HAP-1 (cell line): ENCODE measurements around the gene NUDT8.
A peak's percentile ranks its signal among the peaks of the same experiment; 100 is the strongest.
"Not testable (repeated sequence)": the region's sequence is repeated elsewhere in the genome, so short reads cannot be mapped to it uniquely, and the experiment has no call there.

Source experiments
- DNase-seq, 2 experiments: peaks; one replicate each; pipeline ENCODE4 v3.0.0-alpha.2; 2016 to 2020; ENCODE audit warnings: low spot score in 2 of 2
- H3K27me3 ChIP-seq: fragments of 250-450 bp; sonication (Bioruptor Pico); 2 replicates; pipeline ENCODE4 v1.5.1; 2020; ENCODE audit warnings: low read depth, mild to moderate bottlenecking, moderate library complexity
- H3K36me3 ChIP-seq: fragments of 250-450 bp; sonication (Bioruptor Pico); replicated peaks from 2 replicates; pipeline ENCODE4 v1.5.1; 2020; ENCODE audit warnings: mild to moderate bottlenecking
- H3K4me1 ChIP-seq: fragments of 250-450 bp; sonication (Bioruptor Pico); 2 replicates; pipeline ENCODE4 v1.5.1; 2020; ENCODE audit warnings: mild to moderate bottlenecking
- H3K4me3 ChIP-seq: fragments of 250-450 bp; sonication (Bioruptor Pico); 2 replicates; pipeline ENCODE4 v1.5.1; 2020; ENCODE audit warnings: mild to moderate bottlenecking, moderate library complexity
- H3K9me3 ChIP-seq: fragments of 250-450 bp; sonication (Bioruptor Pico); 2 replicates; pipeline ENCODE4 v1.5.1; 2020; ENCODE audit warnings: mild to moderate bottlenecking, moderate library complexity
- in situ Hi-C: fragments of 300-500 bp; cut with MboI; formaldehyde crosslinking; loops from 3 replicates; pipeline ENCODE4 v1.14.3; 2020; ENCODE audit warnings: low sequenced_read_pairs, inconsistent platforms, mixed read lengths

Gene NUDT8

DNA sequence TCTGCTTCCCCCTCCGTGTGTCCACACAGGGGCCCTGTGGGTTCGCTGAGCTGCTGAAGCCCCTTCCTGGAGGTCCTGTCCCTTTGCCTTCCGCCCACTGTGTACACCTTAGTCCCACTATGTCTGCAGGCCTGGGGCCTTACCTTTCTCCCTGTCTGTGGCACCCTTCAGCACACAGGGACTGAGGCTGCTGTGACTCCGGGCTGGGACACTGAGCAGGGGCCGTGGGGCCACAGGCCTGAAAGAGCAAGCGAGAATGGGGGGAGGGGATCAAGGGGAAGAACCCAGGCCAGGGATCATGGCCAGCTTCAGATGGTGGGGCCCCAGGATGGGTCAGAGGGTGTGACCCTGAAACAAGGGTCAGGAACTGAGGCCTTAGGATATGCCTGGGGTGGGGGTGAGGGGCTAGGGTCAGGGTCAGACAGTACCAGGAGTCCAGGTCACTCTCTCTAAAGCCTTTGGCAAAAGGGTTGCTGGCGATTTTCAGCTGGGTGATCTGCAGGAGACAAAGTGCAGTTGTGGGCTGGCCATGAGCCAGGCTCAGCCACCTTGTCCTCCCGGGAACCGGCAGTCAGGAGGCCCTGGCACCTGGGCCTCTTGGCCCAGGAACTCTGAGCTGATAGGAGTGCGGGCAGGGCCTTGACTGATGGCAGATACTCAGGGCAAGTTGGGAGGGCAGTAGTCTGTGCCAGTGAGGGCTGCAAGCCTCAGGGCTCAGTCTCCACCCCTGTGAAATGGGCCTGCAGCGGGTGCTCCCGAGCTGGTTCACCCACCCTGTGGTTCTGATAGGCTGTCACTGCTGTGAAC, 2.6 kb upstream of the NUDT8 start:
- Histone ChIP-seq H3K36me3 (0 out of 2 replicates have a peak, but pooled peaks cover 5% of the 10 kb centered on the region), H3K27me3 (no peaks in the 10 kb centered on the region), H3K4me3 (no peak overlapping the region), H3K9me3 (no peaks in the 10 kb centered on the region), H3K4me1 (peaks cover 14% of the 10 kb centered on the region)
- no peak for DNase-seq
- in situ Hi-C loops = loop anchor here (10.0 kb wide), 1 partner anchor 162 kb away; no protein-coding TSS in a partner anchor

DNA sequence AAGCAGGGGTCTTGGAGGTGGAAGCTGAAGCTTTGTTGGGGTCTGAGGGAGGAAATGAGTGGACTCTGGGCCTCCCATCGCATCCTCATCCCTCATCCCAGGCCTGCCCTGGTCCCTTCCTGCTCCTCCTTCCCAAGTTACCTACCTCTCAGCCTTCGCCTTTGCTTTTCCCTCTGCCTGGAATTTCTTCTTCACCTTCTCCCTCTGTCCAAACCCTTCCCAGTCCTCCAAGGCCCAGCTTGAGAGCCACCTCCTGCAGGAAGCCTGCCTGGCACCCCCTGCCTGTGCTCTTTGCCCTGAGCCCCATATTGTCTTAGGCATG, 2.1 kb upstream of the NUDT8 start:
- Histone ChIP-seq H3K27me3 (no peaks in the 10 kb centered on the region), H3K4me1 (peaks cover 14% of the 10 kb centered on the region), H3K9me3 (no peaks in the 10 kb centered on the region), H3K4me3 (no peak overlapping the region), H3K36me3 (0 out of 2 replicates have a peak, but pooled peaks cover 5% of the 10 kb centered on the region)
- in situ Hi-C loops = loop anchor here (10.0 kb wide), 1 partner anchor 163 kb away; no protein-coding TSS in a partner anchor
- DNase-seq = no peak

DNA sequence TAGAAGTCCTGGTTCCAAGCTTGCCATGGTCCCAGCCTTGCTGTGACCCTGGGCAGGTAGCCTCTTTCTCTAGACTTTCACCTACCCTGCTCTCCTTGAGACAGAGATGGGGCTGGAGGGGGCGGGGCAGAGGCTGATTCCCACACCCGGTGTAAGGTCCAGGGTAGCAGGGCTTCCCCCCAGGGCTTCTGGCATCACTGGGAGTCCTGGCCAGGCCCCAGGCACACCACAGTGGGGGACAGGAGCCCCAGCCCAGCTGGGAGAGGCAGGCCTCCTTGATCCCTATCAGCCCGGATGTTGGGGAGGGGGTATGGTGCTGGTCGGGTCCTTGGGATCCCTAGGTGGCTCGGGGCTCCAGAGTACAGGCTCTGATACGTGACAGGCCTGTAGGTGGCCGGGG, 1.7 kb upstream of the NUDT8 start:
- Histone ChIP-seq H3K4me1 (peaks cover 14% of the 10 kb centered on the region), H3K27me3 (no peaks in the 10 kb centered on the region), H3K9me3 (no peaks in the 10 kb centered on the region), H3K4me3 (no peak overlapping the region), H3K36me3 (0 out of 2 replicates have a peak, but pooled peaks cover 5% of the 10 kb centered on the region)
- in situ Hi-C loops = loop anchor here (10.0 kb wide), 1 partner anchor 163 kb away; no protein-coding TSS in a partner anchor
- no peak for DNase-seq

DNA sequence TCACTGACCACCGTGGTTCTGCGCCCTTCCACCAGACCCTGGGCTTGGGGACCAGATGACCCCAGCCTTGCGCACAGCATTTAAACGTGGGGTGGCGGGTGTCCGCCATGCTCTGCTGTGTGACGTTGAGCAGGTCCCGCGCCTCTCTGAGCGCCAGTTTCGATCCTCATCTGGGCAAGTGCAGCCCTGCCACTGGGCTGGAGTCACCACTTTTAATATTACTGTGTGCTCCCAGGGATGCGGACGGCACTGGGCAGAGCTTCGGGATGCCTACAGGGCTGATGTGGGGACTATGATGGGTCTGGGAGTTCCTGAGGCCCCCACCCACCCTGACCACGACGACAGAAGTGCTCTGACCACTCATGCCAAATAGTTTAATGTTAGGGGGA, 1.2 kb upstream of the NUDT8 start:
- in situ Hi-C loops = loop anchor here (10.0 kb wide), 1 partner anchor 164 kb away; no protein-coding TSS in a partner anchor
- peak overlapping the region; percentile 72 for H3K4me3 ChIP-seq

DNA sequence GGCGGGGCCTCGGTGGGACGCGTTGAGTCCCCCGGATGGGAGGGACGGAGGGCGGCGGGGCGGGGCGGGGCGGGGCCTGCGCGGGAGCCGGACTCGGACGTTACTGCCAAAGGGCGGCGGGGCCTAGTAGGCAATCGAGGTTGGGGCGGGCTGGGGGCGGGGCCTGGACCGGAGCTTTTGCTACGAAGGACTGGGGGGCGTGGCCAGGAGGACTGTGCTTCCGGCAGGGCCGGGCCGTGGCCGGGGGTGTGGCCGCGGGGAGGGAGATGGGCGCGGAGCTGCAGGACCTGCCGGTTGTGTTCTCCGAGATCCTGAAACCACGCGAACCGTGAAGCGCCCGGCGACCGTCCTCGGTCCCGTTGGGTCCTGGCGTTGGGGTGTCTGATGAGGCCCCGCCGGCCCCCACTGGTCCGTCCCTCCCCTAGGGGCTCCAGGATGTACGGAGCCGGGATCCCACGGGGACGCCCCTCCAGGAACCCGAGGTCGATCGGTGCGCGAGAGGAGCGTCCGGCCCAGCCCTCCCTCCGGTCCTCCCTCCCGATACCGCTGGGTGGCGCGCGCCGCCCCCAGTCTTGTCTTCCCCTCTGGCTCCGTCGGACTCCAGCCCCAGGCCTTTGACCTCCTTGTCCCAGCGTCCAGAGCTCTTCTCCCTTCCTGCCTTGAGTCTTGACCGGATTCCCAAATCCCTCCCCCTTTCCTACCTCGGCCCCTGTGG, 648 bp upstream of the NUDT8 start:
- H3K4me1 ChIP-seq = peaks cover 14% of the 10 kb centered on the region
- no peaks in the 10 kb centered on the region for H3K9me3 ChIP-seq
- no peaks in the 10 kb centered on the region for H3K27me3 ChIP-seq
- DNase-seq = peak; percentile 98 to 100
- in situ Hi-C loops = loop anchor here (10.0 kb wide), 1 partner anchor 164 kb away; no protein-coding TSS in a partner anchor
- H3K4me3 ChIP-seq = peak overlapping the region; percentile 72
- H3K36me3 ChIP-seq = 0 out of 2 replicates have a peak, but pooled peaks cover 5% of the 10 kb centered on the region

More for the DNA sequence above, 1.2 kb upstream of the NUDT8 start:
- H3K4me1 ChIP-seq = peaks cover 14% of the 10 kb centered on the region
- H3K9me3 ChIP-seq = no peaks in the 10 kb centered on the region
- no peaks in the 10 kb centered on the region for H3K27me3 ChIP-seq
- H3K36me3 ChIP-seq = 0 out of 2 replicates have a peak, but pooled peaks cover 5% of the 10 kb centered on the region
- DNase-seq = no peak

DNA sequence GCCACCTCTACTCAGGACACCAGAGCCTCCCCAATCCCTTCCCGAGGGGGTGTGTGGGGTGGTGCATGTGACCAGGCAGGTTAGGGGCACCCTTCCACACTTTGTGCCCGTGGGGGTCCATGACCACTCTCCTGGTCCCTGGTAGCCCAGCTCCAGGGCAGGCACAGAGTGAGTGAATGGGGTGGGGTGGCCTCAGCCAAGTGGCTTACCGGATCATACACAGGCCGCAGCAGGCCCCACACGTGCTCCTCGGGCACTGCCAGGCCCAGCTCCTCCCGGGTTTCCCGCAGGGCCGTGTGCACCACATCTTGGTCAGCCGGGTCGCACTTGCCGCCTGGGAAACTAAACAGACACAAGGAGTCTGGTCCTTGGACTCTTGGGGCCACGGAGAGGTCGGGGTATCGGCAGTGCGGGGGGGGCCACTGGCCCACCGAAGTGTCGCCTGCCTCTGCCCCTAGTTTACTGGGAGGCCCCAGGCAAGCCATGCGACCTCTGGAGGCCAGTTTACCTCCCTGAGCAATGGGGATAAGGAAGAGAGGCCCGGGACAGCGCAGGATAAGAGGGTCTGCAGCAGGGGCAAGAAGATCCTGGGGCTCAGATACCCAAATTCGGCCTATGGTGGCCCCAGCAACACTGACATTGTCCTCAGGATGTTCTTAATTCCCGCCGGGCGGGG, 889 bp downstream of the NUDT8 start:
- Histone ChIP-seq H3K4me3 (peak overlapping the region; percentile 37), H3K4me1 (peaks cover 14% of the 10 kb centered on the region), H3K9me3 (no peaks in the 10 kb centered on the region), H3K27me3 (no peaks in the 10 kb centered on the region), H3K36me3 (0 out of 2 replicates have a peak, but pooled peaks cover 5% of the 10 kb centered on the region)
- DNase-seq = no peak
- in situ Hi-C loops = no loop called here

DNA sequence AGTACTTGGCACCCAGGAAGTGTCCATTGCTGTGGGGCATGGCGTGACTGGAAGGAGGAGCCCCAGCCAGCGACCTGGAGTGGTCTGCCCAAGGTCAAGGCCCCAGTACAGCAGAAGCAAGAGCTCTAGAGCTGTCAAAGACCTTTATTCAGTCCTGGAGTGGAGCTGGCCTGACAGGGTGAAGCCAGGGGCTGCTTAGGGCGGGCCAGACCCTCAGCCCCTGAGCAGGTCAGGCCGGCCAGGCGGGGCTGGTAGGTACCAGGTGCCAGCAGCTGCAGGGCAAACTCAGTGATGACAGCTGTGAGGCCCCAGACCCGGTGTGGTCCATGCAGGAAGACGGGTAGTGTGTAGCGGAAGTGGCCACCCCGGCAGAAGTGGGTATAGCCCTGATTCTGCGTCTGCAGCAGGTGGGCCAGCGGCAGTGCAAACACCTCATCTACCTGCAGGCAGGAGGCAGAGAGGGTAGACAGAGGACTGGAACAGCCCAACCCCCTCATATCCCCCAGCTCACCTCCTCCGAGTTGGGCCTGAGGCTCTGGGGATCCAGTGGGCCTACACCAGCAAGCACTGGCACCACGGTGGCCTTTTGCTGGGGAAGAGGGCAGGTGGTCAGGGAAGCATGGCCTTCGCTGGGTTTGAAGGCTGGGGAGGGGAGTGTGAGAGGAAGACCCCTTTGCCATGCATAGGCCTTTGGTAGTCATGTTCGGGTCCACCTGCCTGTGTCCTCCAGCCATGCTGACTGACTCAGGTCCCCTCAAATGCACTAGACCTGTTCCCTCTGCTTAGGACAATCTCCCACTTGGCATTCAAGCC, 1.7 kb downstream of the NUDT8 start:
- H3K4me1 ChIP-seq = peaks cover 14% of the 10 kb centered on the region
- in situ Hi-C loops = no loop called here
- no peaks in the 10 kb centered on the region for H3K27me3 ChIP-seq
- H3K36me3 ChIP-seq = 0 out of 2 replicates have a peak, but pooled peaks cover 5% of the 10 kb centered on the region
- DNase-seq = no peak
- no peak overlapping the region; the same call in 1 of the 2 replicates for H3K4me3 ChIP-seq
- H3K9me3 ChIP-seq = no peaks in the 10 kb centered on the region

DNA sequence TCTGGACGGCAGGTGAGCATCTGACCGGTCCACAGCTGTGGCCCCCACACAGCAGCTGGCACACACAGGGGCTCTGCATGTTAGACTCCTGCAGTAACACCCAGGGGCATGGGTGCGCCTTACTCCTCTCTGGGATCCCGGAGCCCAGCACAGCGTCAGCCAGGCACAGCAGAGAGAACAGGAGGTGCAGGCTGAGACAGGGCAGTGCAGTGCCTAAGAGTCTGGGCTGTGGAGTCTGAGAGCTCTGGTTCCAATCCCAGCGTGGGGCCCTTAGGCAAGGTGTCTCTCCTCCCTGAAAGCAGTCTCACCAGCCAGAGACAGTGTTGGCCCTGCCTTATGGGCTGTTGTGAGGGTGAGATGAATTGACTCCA, 2.3 kb downstream of the NUDT8 start:
- no peak for DNase-seq
- H3K9me3 ChIP-seq = no peaks in the 10 kb centered on the region
- peaks cover 15% of the 10 kb centered on the region for H3K4me1 ChIP-seq
- 0 out of 2 replicates have a peak, but pooled peaks cover 5% of the 10 kb centered on the region for H3K36me3 ChIP-seq
- H3K27me3 ChIP-seq = no peaks in the 10 kb centered on the region
- H3K4me3 ChIP-seq = no peak overlapping the region
- in situ Hi-C loops = no loop called here

DNA sequence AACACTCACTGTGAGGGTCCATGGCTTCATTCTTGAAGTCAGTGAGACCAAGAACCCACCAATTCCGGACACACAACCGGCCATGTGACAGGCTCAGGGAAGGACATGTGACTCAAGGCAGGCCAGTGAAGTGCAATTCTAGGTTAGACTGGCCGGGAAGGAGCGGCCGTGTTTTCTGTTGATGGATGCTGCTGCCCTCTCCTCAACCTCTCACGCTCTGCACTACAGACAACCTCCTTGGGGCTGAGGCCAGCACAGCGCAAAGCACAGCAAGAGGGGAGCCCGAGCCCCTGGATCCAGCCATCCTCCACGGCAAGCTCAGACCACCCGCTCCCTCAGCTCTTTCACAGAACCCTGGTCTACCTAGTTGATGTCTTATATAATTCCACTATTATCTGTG, 2.8 kb downstream of the NUDT8 start:
- H3K9me3 ChIP-seq = 0 out of 2 replicates have a peak, but pooled peaks cover 3% of the 10 kb centered on the region
- DNase-seq = no peak
- no peaks in the 10 kb centered on the region for H3K27me3 ChIP-seq
- H3K4me1 ChIP-seq = peaks cover 19% of the 10 kb centered on the region
- no peak overlapping the region for H3K4me3 ChIP-seq
- 0 out of 2 replicates have a peak, but pooled peaks cover 5% of the 10 kb centered on the region for H3K36me3 ChIP-seq
- in situ Hi-C loops = no loop called here

DNA sequence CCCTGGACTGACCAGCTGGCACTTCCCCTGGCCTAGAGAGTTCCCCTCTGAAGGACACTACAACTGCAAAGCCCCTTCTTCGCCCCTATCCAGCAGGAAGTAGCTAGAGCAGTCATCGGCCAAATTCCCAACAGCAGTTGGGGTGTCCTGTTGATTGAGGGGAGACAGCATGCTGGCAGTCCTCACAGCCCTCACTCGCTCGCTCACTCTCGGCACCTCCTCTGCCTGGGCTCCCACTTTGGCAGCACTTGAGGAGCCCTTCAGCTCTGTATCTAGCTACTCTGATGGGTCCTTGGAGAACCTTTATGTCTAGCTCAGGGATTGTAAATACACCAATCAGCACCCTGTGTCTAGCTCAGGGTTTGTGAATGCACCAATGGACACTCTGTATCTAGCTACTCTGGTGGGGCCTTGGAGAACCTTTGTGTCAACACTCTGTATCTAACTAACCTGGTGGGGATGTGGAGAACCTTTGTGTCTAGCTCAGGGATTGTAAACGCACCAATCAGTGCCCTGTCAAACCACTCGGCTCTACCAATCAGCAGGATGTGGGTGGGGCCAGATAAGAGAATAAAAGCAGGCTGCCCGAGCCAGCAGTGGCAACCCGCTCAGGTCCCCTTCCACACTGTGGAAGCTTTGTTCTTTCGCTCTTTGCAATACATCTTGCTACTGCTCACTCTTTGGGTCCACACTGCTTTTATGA, 3.5 kb downstream of the NUDT8 start:
- in situ Hi-C loops, H3K36me3 ChIP-seq, H3K9me3 ChIP-seq, H3K27me3 ChIP-seq, H3K4me3 ChIP-seq, DNase-seq: not testable (repeated sequence)
- H3K4me1 ChIP-seq = peaks cover 21% of the 10 kb centered on the region

DNA sequence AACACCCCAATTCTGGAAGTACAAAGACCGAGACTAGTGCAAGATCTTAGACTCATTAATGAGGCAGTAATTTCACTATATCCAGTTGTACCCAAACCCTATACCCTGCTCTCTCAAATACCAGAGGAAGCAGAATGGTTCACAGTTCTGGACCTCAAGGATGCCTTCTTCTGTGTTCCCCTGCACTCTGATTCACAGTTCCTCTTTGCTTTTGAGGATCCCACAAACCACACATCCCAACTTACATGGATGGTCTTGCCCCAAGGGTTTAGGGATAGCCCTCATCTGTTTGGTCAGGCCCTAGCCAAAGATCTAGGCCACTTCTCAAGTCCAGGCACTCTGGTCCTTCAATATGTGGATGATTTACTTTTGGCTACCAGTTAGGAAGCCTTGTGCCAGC, 5.9 kb downstream of the NUDT8 start:
- H3K4me3 ChIP-seq, H3K36me3 ChIP-seq, H3K27me3 ChIP-seq, DNase-seq, H3K4me1 ChIP-seq, in situ Hi-C loops, H3K9me3 ChIP-seq: not testable (repeated sequence)

DNA sequence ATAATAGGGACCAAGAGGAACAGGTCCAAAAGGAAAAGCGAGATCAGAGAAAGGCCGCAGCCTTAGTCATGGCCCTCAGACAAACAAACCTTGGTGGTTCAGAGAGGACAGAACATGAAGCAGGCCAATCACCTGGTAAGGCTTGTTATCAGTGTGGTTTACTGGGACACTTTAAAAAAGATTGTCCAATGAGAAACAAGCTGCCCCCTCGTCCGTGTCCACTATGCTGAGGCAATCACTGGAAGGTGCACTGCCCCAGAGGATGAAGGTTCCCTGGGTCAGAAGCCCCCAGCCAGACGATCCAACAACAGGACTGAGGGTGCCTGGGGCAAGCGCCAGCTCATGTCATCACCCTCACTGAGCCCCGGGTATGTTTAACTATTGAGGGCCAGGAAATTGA, 6.8 kb downstream of the NUDT8 start:
- H3K27me3 ChIP-seq, H3K4me1 ChIP-seq, H3K4me3 ChIP-seq, H3K9me3 ChIP-seq, DNase-seq, in situ Hi-C loops, H3K36me3 ChIP-seq: not testable (repeated sequence)
